MM.1S (cell line): ENCODE data around the gene BEX1.

Source experiments
- DNase-seq: peaks from one replicate; pipeline ENCODE4 v3.0.0-alpha.2; 2015
- H2AFZ ChIP-seq: fragments of 300-600 bp; sonication (generic); 2 replicates; pipeline ENCODE4 v1.6.0; 2016; ENCODE audit warnings: antibody characterized with exemption, low read length
- H3F3A ChIP-seq: fragments of 300-600 bp; sonication (generic); 2 replicates; pipeline ENCODE4 v1.6.1; 2016; ENCODE audit warnings: mild to moderate bottlenecking, antibody characterized with exemption, low read length, moderate library complexity, mixed read lengths; ENCODE audit not compliant: insufficient read depth
- H3K27ac ChIP-seq: fragments of 300-600 bp; sonication (generic); 2 replicates; pipeline ENCODE4 v1.5.1; 2016; ENCODE audit warnings: mild to moderate bottlenecking, low read length
- H3K27me3 ChIP-seq: fragments of 300-600 bp; sonication (generic); replicated peaks from 2 replicates; pipeline ENCODE4 v1.6.0; 2016; ENCODE audit warnings: low read length; ENCODE audit not compliant: insufficient read depth
- H3K36me3 ChIP-seq: fragments of 300-600 bp; sonication (generic); replicated peaks from 2 replicates; pipeline ENCODE4 v1.6.1; 2016; ENCODE audit warnings: mild to moderate bottlenecking, low read length, mixed read lengths; ENCODE audit not compliant: insufficient read depth
- H3K4me1 ChIP-seq: fragments of 300-600 bp; sonication (generic); 2 replicates; pipeline ENCODE4 v1.6.1; 2016; ENCODE audit warnings: low read length, mixed read lengths
- H3K4me2 ChIP-seq: fragments of 300-600 bp; sonication (generic); 2 replicates; pipeline ENCODE4 v1.6.0; 2016; ENCODE audit warnings: low read depth, low read length
- H3K4me3 ChIP-seq: fragments of 300-600 bp; sonication (generic); 2 replicates; pipeline ENCODE4 v1.5.1; 2016; ENCODE audit warnings: low read length, mixed read lengths
- H3K79me2 ChIP-seq: fragments of 300-600 bp; sonication (generic); 2 replicates; pipeline ENCODE4 v1.6.1; 2016; ENCODE audit warnings: mixed run types, low read length, mixed read lengths
- H3K9ac ChIP-seq: fragments of 300-600 bp; sonication (generic); 2 replicates; pipeline ENCODE4 v1.6.1; 2016; ENCODE audit warnings: low read length, mixed read lengths
- H3K9me2 ChIP-seq: fragments of 300-600 bp; sonication (generic); replicated peaks from 2 replicates; pipeline ENCODE4 v1.6.1; 2016; ENCODE audit warnings: mild to moderate bottlenecking, low read length, mixed read lengths; ENCODE audit not compliant: insufficient read depth
- H3K9me3 ChIP-seq: fragments of 300-600 bp; sonication (generic); replicated peaks from 2 replicates; pipeline ENCODE4 v1.6.1; 2016; ENCODE audit warnings: mild to moderate bottlenecking, low read length, mixed read lengths; ENCODE audit not compliant: insufficient read depth
- H4K20me1 ChIP-seq: fragments of 300-600 bp; sonication (generic); 2 replicates; pipeline ENCODE4 v1.6.1; 2016; ENCODE audit warnings: mild to moderate bottlenecking, low read length, moderate library complexity, mixed read lengths; ENCODE audit not compliant: insufficient read depth
- EZH2 ChIP-seq: fragments of 300-600 bp; sonication (generic); optimal IDR thresholded peaks from 2 replicates; pipeline ENCODE3; 2017; ENCODE audit warnings: low read depth, mild to moderate bottlenecking, antibody characterized with exemption, low read length, mixed read lengths
- EZH2phosphoT487 ChIP-seq: fragments of 300-600 bp; sonication (generic); IDR thresholded peaks from 2 replicates; pipeline ENCODE4 v1.6.1; 2018; ENCODE audit warnings: antibody characterized with exemption, low read length
- TF ChIP-seq, protein P1 (sequence below): fragments of 300-600 bp; sonication (generic); IDR thresholded peaks from 2 replicates; pipeline ENCODE4 v1.5.1; 2016; ENCODE audit warnings: antibody characterized with exemption, low read length, mixed read lengths

BEX1 gene

DNA sequence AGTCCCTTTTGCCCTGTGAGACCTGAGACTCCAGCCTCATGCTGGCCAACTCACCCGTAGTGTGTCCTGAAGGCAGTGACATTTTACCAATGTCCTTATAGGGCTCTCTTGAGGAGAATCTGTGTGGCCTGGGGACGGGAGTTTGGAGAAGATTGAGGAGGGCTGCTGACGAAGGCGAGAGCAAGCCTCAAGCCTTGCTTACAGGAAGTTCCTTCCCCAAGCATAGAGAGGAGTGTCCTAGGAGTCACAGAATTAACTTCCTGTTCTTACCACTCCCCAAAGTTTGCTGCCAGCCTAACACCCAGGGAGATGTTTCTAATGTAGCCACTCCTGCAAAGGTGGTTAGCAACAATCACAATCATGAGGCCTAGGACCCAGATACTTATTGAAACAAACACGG lies 29.0 kb upstream of the BEX1 start, which contains the start of gene NXF3:
Gene NXF3, minus strand, starts transcription at position 202 of the 400 bp plus-strand sequence. Its CDS starts 120 bp downstream, at position 82.
- Histone ChIP-seq H4K20me1 (no peaks in the 10 kb centered on the region), H3K36me3 (no peaks in the 10 kb centered on the region), H3K9me3 (no peaks in the 10 kb centered on the region), H3K4me3 (no peak within 1 kb of the TSS), H3K9me2 (no peaks in the 10 kb centered on the region), H3K27ac (no peak within 1 kb of the TSS), H3K79me2 (no peaks in the 10 kb centered on the region), H3K4me1 (no peaks in the 10 kb centered on the region), H3K27me3 (no peaks in the 10 kb centered on the region), H2AFZ (no peak within 1 kb of the TSS), H3K9ac (no peak within 1 kb of the TSS), H3F3A (no peaks in the 10 kb centered on the region), H3K4me2 (no peak within 1 kb of the TSS)
- TF ChIP-seq, protein P1, sequence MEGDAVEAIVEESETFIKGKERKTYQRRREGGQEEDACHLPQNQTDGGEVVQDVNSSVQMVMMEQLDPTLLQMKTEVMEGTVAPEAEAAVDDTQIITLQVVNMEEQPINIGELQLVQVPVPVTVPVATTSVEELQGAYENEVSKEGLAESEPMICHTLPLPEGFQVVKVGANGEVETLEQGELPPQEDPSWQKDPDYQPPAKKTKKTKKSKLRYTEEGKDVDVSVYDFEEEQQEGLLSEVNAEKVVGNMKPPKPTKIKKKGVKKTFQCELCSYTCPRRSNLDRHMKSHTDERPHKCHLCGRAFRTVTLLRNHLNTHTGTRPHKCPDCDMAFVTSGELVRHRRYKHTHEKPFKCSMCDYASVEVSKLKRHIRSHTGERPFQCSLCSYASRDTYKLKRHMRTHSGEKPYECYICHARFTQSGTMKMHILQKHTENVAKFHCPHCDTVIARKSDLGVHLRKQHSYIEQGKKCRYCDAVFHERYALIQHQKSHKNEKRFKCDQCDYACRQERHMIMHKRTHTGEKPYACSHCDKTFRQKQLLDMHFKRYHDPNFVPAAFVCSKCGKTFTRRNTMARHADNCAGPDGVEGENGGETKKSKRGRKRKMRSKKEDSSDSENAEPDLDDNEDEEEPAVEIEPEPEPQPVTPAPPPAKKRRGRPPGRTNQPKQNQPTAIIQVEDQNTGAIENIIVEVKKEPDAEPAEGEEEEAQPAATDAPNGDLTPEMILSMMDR, result no peak
- no peak for TF ChIP-seq EZH2phosphoT487
- TF ChIP-seq EZH2, result no peak
- DNase-seq, result no peak

DNA sequence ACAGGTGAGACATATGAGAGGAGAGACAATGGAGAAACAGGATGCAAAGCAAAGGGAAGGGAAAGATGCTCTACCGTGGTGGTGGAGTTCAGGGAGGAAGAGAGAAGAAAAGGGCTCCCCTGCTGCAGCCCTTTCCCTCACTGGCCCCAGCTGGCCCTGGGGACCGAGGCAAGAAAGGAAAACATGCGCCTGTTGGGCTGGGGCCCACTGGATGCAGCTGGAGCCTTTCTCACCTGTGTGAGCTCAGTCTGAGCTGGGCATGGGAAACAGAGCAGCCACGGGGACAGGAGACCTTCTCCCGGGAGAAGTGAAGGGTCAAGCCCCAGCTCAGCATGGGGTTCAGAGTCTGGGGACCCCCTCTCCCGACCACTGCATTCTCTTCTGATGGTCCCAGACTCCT lies 17.1 kb upstream of the BEX1 start:
- no peaks in the 10 kb centered on the region for H3K36me3 ChIP-seq
- no peaks in the 10 kb centered on the region for H4K20me1 ChIP-seq
- no peak overlapping the region for H3K9ac ChIP-seq
- no peak for TF ChIP-seq EZH2
- TF ChIP-seq, protein P1, result no peak
- no peak for TF ChIP-seq EZH2phosphoT487
- no peaks in the 10 kb centered on the region for H3F3A ChIP-seq
- no peaks in the 10 kb centered on the region for H3K27me3 ChIP-seq
- no peaks in the 10 kb centered on the region for H3K4me1 ChIP-seq
- H2AFZ ChIP-seq, result no peak overlapping the region
- H3K4me3 ChIP-seq, result no peak overlapping the region
- H3K9me2 ChIP-seq, result no peaks in the 10 kb centered on the region
- H3K79me2 ChIP-seq, result no peaks in the 10 kb centered on the region
- no peak overlapping the region for H3K4me2 ChIP-seq
- no peak for DNase-seq
- no peaks in the 10 kb centered on the region for H3K9me3 ChIP-seq
- no peak overlapping the region for H3K27ac ChIP-seq

DNA sequence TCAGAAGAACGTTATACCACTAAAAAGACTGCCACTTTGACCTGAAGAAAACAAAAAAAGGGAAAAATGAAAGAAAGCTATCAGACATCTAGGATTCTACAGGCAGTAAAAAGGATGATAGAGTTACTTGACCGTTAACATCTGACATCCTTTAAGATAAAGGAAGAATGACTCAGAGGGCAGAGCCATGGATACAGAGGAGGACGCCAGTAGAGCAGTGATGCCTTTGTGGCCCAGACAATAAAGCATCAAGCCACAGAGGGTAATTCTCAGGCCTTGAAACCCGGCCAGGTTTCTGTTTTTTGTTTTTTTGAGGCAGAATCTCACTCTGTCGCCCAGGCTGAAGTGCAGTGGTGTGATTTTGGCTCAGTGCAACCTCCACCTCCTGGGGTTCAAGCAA lies 9.5 kb upstream of the BEX1 start:
- Histone ChIP-seq H3K79me2 (no peaks in the 10 kb centered on the region), H2AFZ (no peak overlapping the region), H3K4me2 (no peak overlapping the region), H3K27me3 (no peaks in the 10 kb centered on the region), H3K4me1 (no peaks in the 10 kb centered on the region), H3K9me3 (no peaks in the 10 kb centered on the region), H3K27ac (no peak overlapping the region), H3K4me3 (no peak overlapping the region), H3K9me2 (no peaks in the 10 kb centered on the region), H3F3A (no peaks in the 10 kb centered on the region), H3K9ac (no peak overlapping the region), H4K20me1 (no peaks in the 10 kb centered on the region; the same call in 1 of the 2 replicates), H3K36me3 (no peaks in the 10 kb centered on the region)
- DNase-seq, result no peak
- no peak for TF ChIP-seq EZH2phosphoT487
- TF ChIP-seq, protein P1, result no peak
- TF ChIP-seq EZH2, result no peak
